Measurements from ENCODE around the gene FBN2.
"Not testable (repeated sequence)": the region's sequence is repeated elsewhere in the genome, so short reads cannot be mapped to it uniquely, and the experiment has no call there.

Gene FBN2

DNA sequence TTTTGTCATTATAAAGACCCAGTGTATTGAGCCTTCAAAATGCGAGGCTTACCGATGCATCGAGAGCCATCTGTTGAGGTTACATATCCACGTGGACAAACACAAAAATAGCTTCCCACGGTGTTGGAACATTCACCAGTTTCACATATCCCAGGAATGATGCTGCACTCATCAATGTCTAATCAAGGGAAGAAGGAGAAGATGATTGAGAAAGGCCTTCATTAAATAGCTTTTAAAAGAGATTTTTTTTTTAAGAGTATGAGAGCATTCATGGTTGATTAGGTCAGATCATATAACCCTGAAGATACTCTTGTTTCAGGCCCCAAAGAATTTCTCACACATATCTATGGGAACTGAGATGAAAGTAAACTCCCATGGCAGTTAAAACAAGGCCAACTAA, 129.4 kb downstream of the FBN2 start:
- DNase-seq (ENCODE audit: extremely low read depth, low read depth): no peak

DNA sequence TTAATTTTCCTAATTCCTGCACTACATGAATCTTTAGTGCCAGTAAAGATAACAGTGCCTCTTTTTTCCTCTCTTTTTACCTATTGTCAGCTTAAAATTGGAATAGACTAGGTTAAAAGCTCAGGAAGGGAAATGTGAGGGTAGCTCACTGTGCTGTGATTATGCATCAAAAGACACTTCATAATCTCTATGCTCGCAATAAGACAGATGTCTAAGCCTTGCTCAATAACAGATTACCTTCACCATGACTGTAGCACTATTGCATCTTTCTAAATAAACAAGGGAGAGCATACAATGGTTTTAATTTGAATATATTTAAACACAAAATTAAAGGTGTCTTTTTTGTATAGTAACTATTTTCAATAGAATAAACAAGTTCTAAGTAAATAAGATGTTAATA, 130.1 kb downstream of the FBN2 start:
- DNase-seq (ENCODE audit: extremely low read depth, low read depth): no peak
- TF ChIP-seq, protein P1, sequence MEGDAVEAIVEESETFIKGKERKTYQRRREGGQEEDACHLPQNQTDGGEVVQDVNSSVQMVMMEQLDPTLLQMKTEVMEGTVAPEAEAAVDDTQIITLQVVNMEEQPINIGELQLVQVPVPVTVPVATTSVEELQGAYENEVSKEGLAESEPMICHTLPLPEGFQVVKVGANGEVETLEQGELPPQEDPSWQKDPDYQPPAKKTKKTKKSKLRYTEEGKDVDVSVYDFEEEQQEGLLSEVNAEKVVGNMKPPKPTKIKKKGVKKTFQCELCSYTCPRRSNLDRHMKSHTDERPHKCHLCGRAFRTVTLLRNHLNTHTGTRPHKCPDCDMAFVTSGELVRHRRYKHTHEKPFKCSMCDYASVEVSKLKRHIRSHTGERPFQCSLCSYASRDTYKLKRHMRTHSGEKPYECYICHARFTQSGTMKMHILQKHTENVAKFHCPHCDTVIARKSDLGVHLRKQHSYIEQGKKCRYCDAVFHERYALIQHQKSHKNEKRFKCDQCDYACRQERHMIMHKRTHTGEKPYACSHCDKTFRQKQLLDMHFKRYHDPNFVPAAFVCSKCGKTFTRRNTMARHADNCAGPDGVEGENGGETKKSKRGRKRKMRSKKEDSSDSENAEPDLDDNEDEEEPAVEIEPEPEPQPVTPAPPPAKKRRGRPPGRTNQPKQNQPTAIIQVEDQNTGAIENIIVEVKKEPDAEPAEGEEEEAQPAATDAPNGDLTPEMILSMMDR (IDR thresholded peaks at IDR 0.05; ENCODE audit: low read depth, low read length): no peak

More for the DNA sequence above, 129.4 kb downstream of the FBN2 start:
- TF ChIP-seq, protein P1 (IDR thresholded peaks at IDR 0.05; ENCODE audit: low read depth, low read length): no peak

DNA sequence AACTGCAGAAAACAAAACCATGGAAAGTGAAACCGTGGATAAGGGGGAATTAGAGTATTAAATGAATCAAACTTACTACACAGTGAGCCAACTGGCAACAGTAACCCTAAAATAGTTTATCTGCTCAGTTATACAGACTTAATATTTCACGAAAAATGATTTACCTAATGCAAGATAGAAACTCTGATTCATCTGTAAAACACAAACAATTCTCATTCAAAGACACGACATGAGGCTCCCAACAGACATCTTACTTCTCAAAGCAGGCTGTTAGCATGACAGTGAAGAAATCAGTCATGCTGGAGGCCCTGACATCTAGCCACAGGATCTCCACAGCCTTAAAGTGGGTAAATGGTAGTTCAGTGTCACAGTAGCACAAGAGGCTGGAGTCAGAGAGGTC, 131.2 kb downstream of the FBN2 start:
- TF ChIP-seq, protein P1 (IDR thresholded peaks at IDR 0.05; ENCODE audit: low read depth, low read length): no peak
- no peak for DNase-seq (ENCODE audit: extremely low read depth, low read depth)

DNA sequence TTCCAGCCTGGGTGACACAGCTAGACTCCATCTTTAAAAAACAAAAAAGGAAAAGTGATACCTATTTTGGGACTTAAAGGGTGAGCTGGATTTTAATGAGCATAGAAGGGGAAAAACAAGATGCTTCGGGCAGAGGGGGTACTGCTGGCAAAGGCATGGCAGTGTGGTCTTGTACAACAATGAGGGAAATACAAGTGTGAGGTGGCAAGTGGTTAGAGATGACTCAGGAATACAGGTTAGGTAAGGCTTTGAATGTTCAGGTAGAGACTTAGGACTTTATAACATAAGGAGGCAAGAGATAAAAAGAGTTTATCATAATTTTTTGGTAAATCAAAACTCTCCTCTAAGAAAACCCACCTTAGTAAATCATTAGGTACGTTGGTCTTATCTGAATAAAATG, 132.9 kb downstream of the FBN2 start:
- TF ChIP-seq, protein P1 (IDR thresholded peaks at IDR 0.05; ENCODE audit: low read depth, low read length): no peak
- no peak for DNase-seq (ENCODE audit: extremely low read depth, low read depth)

DNA sequence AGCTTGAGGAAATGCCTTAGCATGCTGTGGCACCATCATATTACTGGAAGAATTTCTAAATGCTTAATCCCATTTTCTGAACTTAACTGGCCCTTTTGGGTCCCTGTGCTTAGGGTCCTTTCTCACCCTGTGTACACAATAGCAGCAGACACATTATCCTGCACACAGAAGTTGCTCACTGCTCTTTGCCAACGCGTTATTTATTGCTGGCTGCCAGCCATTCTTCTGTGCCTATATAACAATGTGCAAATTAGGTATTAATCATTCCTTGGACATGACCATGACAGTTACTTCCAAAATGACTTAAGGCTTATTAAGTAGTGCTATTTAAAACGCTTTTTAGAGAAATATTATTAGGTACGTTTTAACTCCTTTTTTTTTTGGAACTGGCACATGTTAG, 134.7 kb downstream of the FBN2 start:
- DNase-seq (ENCODE audit: extremely low read depth, low read depth): no peak
- TF ChIP-seq, protein P1 (IDR thresholded peaks at IDR 0.05; ENCODE audit: low read depth, low read length): no peak

DNA sequence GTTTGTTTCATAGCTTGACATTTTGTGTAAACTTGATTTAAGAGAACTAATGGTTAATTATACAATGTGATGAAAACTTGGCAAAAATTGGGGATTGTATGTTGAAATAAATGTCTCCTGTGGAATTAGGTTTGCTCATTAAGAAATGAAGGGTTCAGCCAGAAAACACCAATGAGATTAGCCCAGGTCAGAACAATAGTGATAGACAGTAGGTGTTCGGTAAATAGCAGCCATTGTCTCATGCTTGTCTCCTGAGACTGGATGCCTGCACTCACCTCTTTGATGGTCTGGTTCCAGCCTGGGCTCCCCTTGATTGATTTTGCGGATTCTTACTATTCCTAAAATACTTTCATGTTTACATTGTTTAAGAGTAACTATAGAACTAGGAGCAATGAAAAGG, 135.5 kb downstream of the FBN2 start:
- TF ChIP-seq, protein P1 (IDR thresholded peaks at IDR 0.05; ENCODE audit: low read depth, low read length): no peak
- no peak for DNase-seq (ENCODE audit: extremely low read depth, low read depth)

DNA sequence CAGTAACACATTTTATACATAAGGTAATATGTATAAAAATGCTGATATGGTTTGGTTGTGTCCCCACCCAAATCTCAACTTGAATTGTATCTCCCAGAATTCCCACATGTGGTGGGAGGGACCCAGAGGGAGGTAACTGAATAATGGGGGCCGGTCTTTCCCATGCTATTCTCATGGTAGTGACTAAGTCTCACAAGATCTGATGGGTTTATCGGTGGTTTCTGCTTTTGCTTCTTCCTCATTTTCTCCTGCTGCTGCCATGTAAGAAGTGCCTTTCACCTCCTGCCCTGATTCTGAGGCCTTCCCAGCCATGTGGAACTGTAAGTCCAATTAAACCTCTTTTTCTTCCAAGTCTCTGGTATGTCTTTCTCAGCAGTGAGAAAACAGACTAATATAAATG, 137.3 kb downstream of the FBN2 start:
- not testable (repeated sequence) for DNase-seq (ENCODE audit: extremely low read depth, low read depth)

DNA sequence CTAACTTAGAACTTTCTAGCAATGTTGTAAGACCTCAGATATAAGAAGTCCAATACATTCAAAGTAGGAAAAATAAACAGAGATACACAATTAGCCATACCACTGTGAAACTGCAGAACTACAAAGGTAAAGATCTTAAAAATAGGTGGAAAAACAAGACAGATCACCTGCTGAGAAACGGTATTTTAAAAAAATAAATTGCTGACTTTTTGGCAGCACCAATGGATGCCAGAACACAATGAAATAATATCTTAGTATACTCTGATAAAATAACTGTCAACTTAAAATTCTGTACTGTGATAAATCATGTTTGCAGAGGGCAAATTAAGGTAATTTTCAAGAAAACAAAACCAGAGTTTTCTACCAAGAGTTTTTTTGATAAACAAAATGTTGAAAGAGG, 138.9 kb downstream of the FBN2 start:
- TF ChIP-seq, protein P1 (IDR thresholded peaks at IDR 0.05; ENCODE audit: low read depth, low read length): no peak
- DNase-seq (ENCODE audit: extremely low read depth, low read depth): no peak
